Measurements from ENCODE around the gene ZMYM3.

The ZMYM3 gene

GRCh38 chrX:71235482-71235881 lies 18.5 kb downstream of the ZMYM3 start:
- peaks cover 1% of the 10 kb centered on the region; the same call in 1 of the 2 replicates for H3K36me3 ChIP-seq (ENCODE audit: control insufficient read depth, low read length)
- no peaks in the 10 kb centered on the region for H3F3A ChIP-seq (ENCODE audit: control insufficient read depth, insufficient read depth)
- TF ChIP-seq EZH2phosphoT487 (IDR thresholded peaks at IDR 0.05; ENCODE audit: borderline replicate concordance, low read length) (no peak), CTCF (IDR thresholded peaks at IDR 0.05; ENCODE audit: low read depth, low read length, poor library complexity, severe bottlenecking) (no peak)
- H3K9me3 ChIP-seq (ENCODE audit: control insufficient read depth, insufficient read depth, low read length) = no peaks in the 10 kb centered on the region
- H3K9me2 ChIP-seq (replicated peaks; ENCODE audit: control insufficient read depth, low read length) = no peaks in the 10 kb centered on the region
- no peaks in the 10 kb centered on the region for H3K4me1 ChIP-seq (ENCODE audit: control insufficient read depth, low read length)
- H3K27me3 ChIP-seq (ENCODE audit: control insufficient read depth, low read length) = no peaks in the 10 kb centered on the region
- no peak overlapping the region for H3K27ac ChIP-seq (ENCODE audit: low read depth, low read length)
- no peaks in the 10 kb centered on the region for H3K79me2 ChIP-seq (ENCODE audit: control insufficient read depth, low read length)
- H4K20me1 ChIP-seq (ENCODE audit: control insufficient read depth, insufficient read depth, low read depth, low read length) = no peaks in the 10 kb centered on the region
- H3K4me3 ChIP-seq (ENCODE audit: low read length) = no peak overlapping the region
- no peak overlapping the region for H3K4me2 ChIP-seq (ENCODE audit: low read length)

GRCh38 chrX:71228063-71228642 lies 25.8 kb downstream of the ZMYM3 start:
- H3K4me2 ChIP-seq (ENCODE audit: low read length) = no peak overlapping the region

GRCh38 chrX:71227370-71228062 lies 26.4 kb downstream of the ZMYM3 start:
- H3K4me2 ChIP-seq (ENCODE audit: low read length) = no peak overlapping the region
- no peaks in the 10 kb centered on the region for H3K4me1 ChIP-seq (ENCODE audit: control insufficient read depth, low read length)
- peak; percentile 13 for TF ChIP-seq CTCF (IDR thresholded peaks at IDR 0.05; ENCODE audit: low read depth, low read length, poor library complexity, severe bottlenecking)
- no peak for TF ChIP-seq EZH2phosphoT487 (IDR thresholded peaks at IDR 0.05; ENCODE audit: borderline replicate concordance, low read length)
- no peaks in the 10 kb centered on the region for H3F3A ChIP-seq (ENCODE audit: control insufficient read depth, insufficient read depth)
- no peaks in the 10 kb centered on the region for H3K79me2 ChIP-seq (ENCODE audit: control insufficient read depth, low read length)
- H3K27me3 ChIP-seq (ENCODE audit: control insufficient read depth, low read length) = no peaks in the 10 kb centered on the region
- H3K27ac ChIP-seq (ENCODE audit: low read depth, low read length) = no peak overlapping the region
- H3K4me3 ChIP-seq (ENCODE audit: low read length) = no peak overlapping the region
- no peaks in the 10 kb centered on the region for H3K36me3 ChIP-seq (ENCODE audit: control insufficient read depth, low read length)
- H3K9me3 ChIP-seq (ENCODE audit: control insufficient read depth, insufficient read depth, low read length) = no peaks in the 10 kb centered on the region
- H3K9me2 ChIP-seq (replicated peaks; ENCODE audit: control insufficient read depth, low read length) = no peaks in the 10 kb centered on the region
- H4K20me1 ChIP-seq (ENCODE audit: control insufficient read depth, insufficient read depth, low read depth, low read length) = no peaks in the 10 kb centered on the region

More at GRCh38 chrX:71228063-71228642, 25.8 kb downstream of the ZMYM3 start:
- no peaks in the 10 kb centered on the region for H3K79me2 ChIP-seq (ENCODE audit: control insufficient read depth, low read length)
- no peaks in the 10 kb centered on the region for H3K9me2 ChIP-seq (replicated peaks; ENCODE audit: control insufficient read depth, low read length)
- H3K27me3 ChIP-seq (ENCODE audit: control insufficient read depth, low read length) = no peaks in the 10 kb centered on the region
- H3K27ac ChIP-seq (ENCODE audit: low read depth, low read length) = no peak overlapping the region
- H3K36me3 ChIP-seq (ENCODE audit: control insufficient read depth, low read length) = no peaks in the 10 kb centered on the region
- no peak overlapping the region for H3K4me3 ChIP-seq (ENCODE audit: low read length)
- no peaks in the 10 kb centered on the region for H3K9me3 ChIP-seq (ENCODE audit: control insufficient read depth, insufficient read depth, low read length)
- no peaks in the 10 kb centered on the region for H3F3A ChIP-seq (ENCODE audit: control insufficient read depth, insufficient read depth)
- H4K20me1 ChIP-seq (ENCODE audit: control insufficient read depth, insufficient read depth, low read depth, low read length) = no peaks in the 10 kb centered on the region
- no peaks in the 10 kb centered on the region for H3K4me1 ChIP-seq (ENCODE audit: control insufficient read depth, low read length)
- no peak for TF ChIP-seq EZH2phosphoT487 (IDR thresholded peaks at IDR 0.05; ENCODE audit: borderline replicate concordance, low read length)
- no peak for TF ChIP-seq CTCF (IDR thresholded peaks at IDR 0.05; ENCODE audit: low read depth, low read length, poor library complexity, severe bottlenecking)
